Upper lobe of right lung (tissue), 1 donor: Measurements from ENCODE around the gene PLD5. TPM values are rescaled to one million over a fixed set of nuclear protein-coding genes. Genes with fewer than 3 reads are reported as not detected.
"Not testable (repeated sequence)": the region's sequence is repeated elsewhere in the genome, so short reads cannot be mapped to it uniquely, and the experiment has no call there.

Experiments used
- ATAC-seq: fragments of 200-7000 bp; cut with Tn5 transposase; one replicate; pipeline ENCODE4 v1.9.1; 2020; ENCODE audit warnings: mild to moderate bottlenecking, moderate library complexity
- DNase-seq: peaks from one replicate; pipeline ENCODE4 v3.0.0-alpha.2; 2020
- H3K27ac ChIP-seq: fragments of 200-600 bp; one replicate; pipeline ENCODE4 v1.8.0; 2022
- H3K27me3 ChIP-seq: fragments of 200-600 bp; one replicate; pipeline ENCODE4 v1.8.0; 2022; ENCODE audit warnings: mild to moderate bottlenecking
- H3K36me3 ChIP-seq: fragments of 200-600 bp; one replicate; pipeline ENCODE4 v1.8.0; 2022
- H3K4me1 ChIP-seq: fragments of 200-600 bp; one replicate; pipeline ENCODE4 v1.8.0; 2022
- H3K4me3 ChIP-seq: fragments of 200-600 bp; one replicate; pipeline ENCODE4 v1.8.0; 2022; ENCODE audit warnings: mild to moderate bottlenecking
- H3K9me3 ChIP-seq: fragments of 200-600 bp; one replicate; pipeline ENCODE4 v1.8.0; 2022
- intact Hi-C: fragments of 100-400 bp; cut with DNase I; formaldehyde crosslinking; loops from one replicate; pipeline ENCODE4 v1.11.0; 2022
- total RNA-seq: library from RNA; stranded (reverse); fragmentation: NEBNext Ultra II Directional; extraction: Animal tissue kit (Norgen Biotek cat#: 25700); gene quantifications from one replicate; pipeline ENCODE4 v1.2.1, GENCODE V29; 2021
- TF ChIP-seq, protein P1 (sequence below): fragments of 200-600 bp; IDR thresholded peaks from one replicate; pipeline ENCODE4 v1.8.0; 2022; ENCODE audit warnings: antibody characterized with exemption
- donor health status: DM: no; HTN: yes; CAD: no; lungs with severe emphysema.

The PLD5 gene
- total RNA-seq, 1 donor from 2014 or later: 0.87 TPM

DNA sequence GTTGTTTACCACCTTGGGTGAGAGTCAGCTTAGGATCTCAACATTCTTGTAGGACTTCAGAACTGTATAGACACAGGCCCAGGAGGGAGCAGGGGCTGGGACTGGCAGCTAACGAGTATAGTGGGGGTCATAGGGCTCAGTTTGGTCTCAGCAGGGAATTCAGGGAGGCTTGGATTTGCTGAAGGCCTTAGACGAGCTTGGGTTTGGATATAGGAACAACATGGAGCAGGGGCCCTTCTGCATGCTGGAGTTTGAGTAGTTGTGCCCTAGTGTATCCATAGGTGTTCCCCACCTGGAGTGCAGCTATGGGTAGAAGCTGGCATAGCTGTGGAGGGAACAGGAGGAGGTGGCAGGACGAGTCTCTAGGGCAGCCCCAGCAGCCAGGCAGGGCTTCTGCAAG lies 462.2 kb downstream of the PLD5 start:
- TF ChIP-seq, protein P1, sequence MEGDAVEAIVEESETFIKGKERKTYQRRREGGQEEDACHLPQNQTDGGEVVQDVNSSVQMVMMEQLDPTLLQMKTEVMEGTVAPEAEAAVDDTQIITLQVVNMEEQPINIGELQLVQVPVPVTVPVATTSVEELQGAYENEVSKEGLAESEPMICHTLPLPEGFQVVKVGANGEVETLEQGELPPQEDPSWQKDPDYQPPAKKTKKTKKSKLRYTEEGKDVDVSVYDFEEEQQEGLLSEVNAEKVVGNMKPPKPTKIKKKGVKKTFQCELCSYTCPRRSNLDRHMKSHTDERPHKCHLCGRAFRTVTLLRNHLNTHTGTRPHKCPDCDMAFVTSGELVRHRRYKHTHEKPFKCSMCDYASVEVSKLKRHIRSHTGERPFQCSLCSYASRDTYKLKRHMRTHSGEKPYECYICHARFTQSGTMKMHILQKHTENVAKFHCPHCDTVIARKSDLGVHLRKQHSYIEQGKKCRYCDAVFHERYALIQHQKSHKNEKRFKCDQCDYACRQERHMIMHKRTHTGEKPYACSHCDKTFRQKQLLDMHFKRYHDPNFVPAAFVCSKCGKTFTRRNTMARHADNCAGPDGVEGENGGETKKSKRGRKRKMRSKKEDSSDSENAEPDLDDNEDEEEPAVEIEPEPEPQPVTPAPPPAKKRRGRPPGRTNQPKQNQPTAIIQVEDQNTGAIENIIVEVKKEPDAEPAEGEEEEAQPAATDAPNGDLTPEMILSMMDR: no peak
- ATAC-seq: peak; percentile 23
- intact Hi-C loops: no loop called here

DNA sequence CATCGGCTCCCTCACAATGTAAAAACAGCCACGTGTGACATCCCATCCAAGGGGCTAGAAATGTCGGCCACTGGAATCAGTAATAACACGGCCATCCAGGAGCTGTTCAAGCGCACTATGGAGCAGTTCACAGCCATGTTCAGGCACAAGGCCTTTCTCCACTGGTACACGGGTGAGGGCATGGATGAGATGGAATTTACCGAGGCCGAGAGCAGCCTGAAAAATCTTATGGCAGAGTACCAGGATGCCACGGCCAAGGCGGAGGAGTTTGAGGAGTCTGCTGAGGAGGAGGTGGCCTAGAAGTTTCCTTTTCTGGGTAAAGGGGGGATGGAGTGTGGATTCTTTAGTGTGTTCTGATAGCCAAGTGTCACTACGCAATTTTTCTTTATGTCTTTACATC lies 464.5 kb downstream of the PLD5 start:
- Histone ChIP-seq H3K27ac (no peak overlapping the region), H3K4me3 (no peak overlapping the region), H3K9me3 (no peaks in the 10 kb centered on the region), H3K4me1 (no peaks in the 10 kb centered on the region), H3K36me3 (no peaks in the 10 kb centered on the region), H3K27me3 (no peaks in the 10 kb centered on the region)
- ATAC-seq: no peak
- DNase-seq: no peak
- TF ChIP-seq, protein P1: no peak
- intact Hi-C loops: no loop called here

More for the DNA sequence above, 462.2 kb downstream of the PLD5 start:
- Histone ChIP-seq H3K4me1 (no peaks in the 10 kb centered on the region), H3K36me3 (no peaks in the 10 kb centered on the region), H3K27ac (no peak overlapping the region), H3K4me3 (no peak overlapping the region), H3K9me3 (no peaks in the 10 kb centered on the region), H3K27me3 (no peaks in the 10 kb centered on the region)
- no peak for DNase-seq

DNA sequence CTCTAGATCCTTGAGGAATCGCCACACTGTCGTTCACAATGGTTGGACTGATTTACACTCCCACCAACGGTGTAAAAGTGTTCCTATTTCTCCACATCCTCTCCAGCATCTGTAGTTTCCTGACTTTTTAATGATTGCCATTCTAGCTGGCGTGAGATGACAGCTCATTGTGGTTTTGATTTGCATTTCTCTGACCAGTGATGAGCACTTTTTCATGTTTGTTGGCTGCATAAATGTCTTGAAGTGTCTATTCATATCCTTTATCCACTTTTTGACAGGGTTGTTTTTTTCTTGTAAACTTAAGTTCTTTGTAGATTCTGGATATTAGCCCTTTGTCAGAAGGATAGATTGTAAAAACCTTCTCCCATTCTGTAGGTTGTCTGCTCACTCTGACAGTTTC lies 465.9 kb downstream of the PLD5 start:
- ATAC-seq, intact Hi-C loops, H3K27ac ChIP-seq, H3K27me3 ChIP-seq, DNase-seq, H3K9me3 ChIP-seq, H3K4me3 ChIP-seq, H3K4me1 ChIP-seq, H3K36me3 ChIP-seq: not testable (repeated sequence)

DNA sequence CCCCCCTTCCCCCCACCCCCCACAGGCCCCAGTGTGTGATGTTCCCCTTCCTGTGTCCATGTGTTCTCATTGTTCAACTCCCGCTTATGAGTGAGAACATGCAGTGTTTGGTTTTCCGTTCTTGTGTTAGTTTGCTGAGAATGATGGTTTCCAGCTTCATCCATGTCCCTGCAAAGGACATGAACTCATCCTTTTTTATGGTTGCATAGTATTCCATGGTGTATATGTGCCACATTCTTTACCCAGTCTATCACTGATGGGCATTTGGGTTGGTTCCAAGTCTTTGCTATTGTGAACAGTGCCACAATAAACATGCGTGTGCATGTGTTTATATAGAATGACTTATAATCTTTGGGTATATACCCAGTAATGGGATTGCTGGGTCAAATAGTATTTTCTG lies 466.3 kb downstream of the PLD5 start:
- H3K4me1 ChIP-seq, H3K9me3 ChIP-seq, H3K4me3 ChIP-seq, H3K36me3 ChIP-seq, ATAC-seq, DNase-seq, H3K27ac ChIP-seq, H3K27me3 ChIP-seq, intact Hi-C loops: not testable (repeated sequence)

DNA sequence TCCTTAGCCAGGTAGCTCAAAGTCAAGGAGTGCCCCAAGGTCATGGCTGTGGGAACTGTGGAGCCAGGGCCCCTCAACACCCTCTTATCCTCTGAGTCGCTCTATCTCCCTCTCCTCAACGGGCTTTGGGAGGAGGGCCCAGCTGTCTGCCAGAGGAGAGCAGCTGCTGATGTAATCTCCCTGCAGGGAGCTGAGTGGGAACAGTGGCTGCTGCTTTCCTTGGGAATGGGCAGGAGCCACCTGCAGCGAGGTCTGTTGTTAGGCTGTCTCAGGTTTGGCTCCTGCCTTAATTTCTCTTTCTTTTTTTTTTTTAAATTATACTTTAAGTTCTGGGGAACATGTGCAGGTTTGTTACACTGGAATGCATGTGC lies 466.8 kb downstream of the PLD5 start:
- Histone ChIP-seq H3K9me3 (no peaks in the 10 kb centered on the region), H3K27ac (no peak overlapping the region), H3K4me1 (no peaks in the 10 kb centered on the region), H3K27me3 (no peaks in the 10 kb centered on the region), H3K4me3 (no peak overlapping the region), H3K36me3 (no peaks in the 10 kb centered on the region)
- intact Hi-C loops: no loop called here
- ATAC-seq (no peak), DNase-seq (no peak)
- TF ChIP-seq, protein P1: no peak

DNA sequence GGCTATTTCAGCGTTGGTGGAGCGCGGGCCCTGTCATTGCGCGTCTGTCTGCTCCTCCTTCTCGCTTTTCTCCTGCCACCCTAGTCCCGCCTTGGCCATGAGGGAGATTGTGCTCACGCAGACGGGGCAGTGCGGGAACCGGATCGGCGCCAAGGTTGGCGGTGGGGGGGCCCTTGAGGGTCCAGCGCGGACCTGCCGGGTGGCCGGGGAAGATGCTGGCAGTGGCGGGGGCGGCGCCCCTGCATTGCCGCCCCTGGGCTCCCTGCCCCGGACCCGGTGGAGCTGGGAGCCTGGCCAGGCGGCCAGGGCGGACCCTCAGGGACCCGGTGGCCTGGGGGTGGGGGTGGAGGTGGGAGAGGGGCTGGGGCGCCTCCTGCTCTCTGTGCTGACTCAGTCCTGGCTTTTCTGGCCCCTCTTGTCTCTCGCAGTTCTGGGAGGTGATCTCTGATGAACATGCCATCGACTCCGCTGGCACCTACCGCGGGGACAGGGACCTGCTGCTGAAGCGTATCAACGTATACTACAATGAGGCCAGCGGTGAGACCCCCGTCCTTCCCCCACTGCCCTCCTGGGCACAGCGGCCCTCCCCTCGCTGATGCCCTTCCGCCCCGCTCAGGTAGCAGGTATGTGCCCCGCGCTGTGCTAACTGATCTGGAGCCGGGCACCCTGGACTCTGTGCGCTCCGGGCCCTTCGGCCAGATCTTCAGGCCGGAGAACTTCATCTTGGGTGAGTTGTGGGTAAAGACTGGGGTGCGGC lies 467.3 kb downstream of the PLD5 start:
- TF ChIP-seq, protein P1: no peak
- DNase-seq (no peak), ATAC-seq (peak; percentile 38)
- no peaks in the 10 kb centered on the region for H3K36me3 ChIP-seq
- no peaks in the 10 kb centered on the region for H3K9me3 ChIP-seq
- no peaks in the 10 kb centered on the region for H3K27me3 ChIP-seq
- intact Hi-C loops: no loop called here
- H3K27ac ChIP-seq: no peak overlapping the region
- no peak overlapping the region for H3K4me3 ChIP-seq
- H3K4me1 ChIP-seq: no peaks in the 10 kb centered on the region
